Measurements from ENCODE around the gene GARIN1A.

DNA sequence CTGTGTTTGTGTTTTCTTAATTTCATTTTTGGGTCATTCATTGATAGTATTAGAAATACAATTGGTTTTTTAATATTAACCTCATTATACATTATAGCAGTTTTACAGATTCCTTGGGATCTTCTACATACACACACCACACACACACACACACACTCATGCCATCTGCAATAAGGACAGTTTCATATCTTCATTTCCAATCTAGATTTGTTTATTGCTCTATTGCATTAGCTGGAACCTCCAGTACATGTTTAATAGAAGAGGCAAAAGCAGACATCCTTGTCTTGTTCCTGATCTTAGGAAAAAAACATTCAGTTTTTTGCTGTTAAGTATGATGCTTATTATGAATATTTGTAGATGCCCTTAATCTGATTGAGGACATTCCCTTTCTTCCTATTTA is 49.3 kb downstream of the GARIN1A start:
- no peak for TF ChIP-seq HDAC2 (IDR thresholded peaks at IDR 0.05)
- TF ChIP-seq SMARCA5 (IDR thresholded peaks at IDR 0.05) = no peak
- TF ChIP-seq, protein P1, sequence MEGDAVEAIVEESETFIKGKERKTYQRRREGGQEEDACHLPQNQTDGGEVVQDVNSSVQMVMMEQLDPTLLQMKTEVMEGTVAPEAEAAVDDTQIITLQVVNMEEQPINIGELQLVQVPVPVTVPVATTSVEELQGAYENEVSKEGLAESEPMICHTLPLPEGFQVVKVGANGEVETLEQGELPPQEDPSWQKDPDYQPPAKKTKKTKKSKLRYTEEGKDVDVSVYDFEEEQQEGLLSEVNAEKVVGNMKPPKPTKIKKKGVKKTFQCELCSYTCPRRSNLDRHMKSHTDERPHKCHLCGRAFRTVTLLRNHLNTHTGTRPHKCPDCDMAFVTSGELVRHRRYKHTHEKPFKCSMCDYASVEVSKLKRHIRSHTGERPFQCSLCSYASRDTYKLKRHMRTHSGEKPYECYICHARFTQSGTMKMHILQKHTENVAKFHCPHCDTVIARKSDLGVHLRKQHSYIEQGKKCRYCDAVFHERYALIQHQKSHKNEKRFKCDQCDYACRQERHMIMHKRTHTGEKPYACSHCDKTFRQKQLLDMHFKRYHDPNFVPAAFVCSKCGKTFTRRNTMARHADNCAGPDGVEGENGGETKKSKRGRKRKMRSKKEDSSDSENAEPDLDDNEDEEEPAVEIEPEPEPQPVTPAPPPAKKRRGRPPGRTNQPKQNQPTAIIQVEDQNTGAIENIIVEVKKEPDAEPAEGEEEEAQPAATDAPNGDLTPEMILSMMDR (IDR thresholded peaks at IDR 0.05 in 2 of 3, conservative IDR thresholded peaks at IDR 0.05 in 1 of 3; ENCODE audit: control insufficient read depth in 2 of 3, extremely low read depth in 1 of 3, insufficient read depth in 1 of 3, low read depth in 3 of 3, low read length in 3 of 3) = no peak
- no peak for TF ChIP-seq POLR2A (IDR thresholded peaks at IDR 0.05; ENCODE audit: low read depth, low read length)
- no peak for TF ChIP-seq POU2F2 (IDR thresholded peaks at IDR 0.05; ENCODE audit: borderline replicate concordance, low read depth, low read length)
- no peak for TF ChIP-seq RCOR1 (conservative IDR thresholded peaks at IDR 0.05; ENCODE audit: low read depth, low read length)
- no peak for TF ChIP-seq RAD21 (IDR thresholded peaks at IDR 0.05; ENCODE audit: insufficient read depth, low read depth, low read length)
- TF ChIP-seq MXI1 (IDR thresholded peaks at IDR 0.05; ENCODE audit: low read depth, low read length) = no peak
- TF ChIP-seq, protein P2, sequence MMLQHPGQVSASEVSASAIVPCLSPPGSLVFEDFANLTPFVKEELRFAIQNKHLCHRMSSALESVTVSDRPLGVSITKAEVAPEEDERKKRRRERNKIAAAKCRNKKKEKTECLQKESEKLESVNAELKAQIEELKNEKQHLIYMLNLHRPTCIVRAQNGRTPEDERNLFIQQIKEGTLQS (IDR thresholded peaks at IDR 0.05; ENCODE audit: borderline replicate concordance, extremely low read depth, low read depth, low read length) = no peak
- no peak for TF ChIP-seq JUND (IDR thresholded peaks at IDR 0.05; ENCODE audit: low read depth, low read length)
- no peak for TF ChIP-seq SREBF2 (IDR thresholded peaks at IDR 0.05; ENCODE audit: low read length)
- no peak for TF ChIP-seq CREB1 (IDR thresholded peaks at IDR 0.05; ENCODE audit: low read depth)
- no peak for TF ChIP-seq MEF2B (IDR thresholded peaks at IDR 0.05; ENCODE audit: partially characterized antibody, poor library complexity, severe bottlenecking)
- TF ChIP-seq, protein P3, sequence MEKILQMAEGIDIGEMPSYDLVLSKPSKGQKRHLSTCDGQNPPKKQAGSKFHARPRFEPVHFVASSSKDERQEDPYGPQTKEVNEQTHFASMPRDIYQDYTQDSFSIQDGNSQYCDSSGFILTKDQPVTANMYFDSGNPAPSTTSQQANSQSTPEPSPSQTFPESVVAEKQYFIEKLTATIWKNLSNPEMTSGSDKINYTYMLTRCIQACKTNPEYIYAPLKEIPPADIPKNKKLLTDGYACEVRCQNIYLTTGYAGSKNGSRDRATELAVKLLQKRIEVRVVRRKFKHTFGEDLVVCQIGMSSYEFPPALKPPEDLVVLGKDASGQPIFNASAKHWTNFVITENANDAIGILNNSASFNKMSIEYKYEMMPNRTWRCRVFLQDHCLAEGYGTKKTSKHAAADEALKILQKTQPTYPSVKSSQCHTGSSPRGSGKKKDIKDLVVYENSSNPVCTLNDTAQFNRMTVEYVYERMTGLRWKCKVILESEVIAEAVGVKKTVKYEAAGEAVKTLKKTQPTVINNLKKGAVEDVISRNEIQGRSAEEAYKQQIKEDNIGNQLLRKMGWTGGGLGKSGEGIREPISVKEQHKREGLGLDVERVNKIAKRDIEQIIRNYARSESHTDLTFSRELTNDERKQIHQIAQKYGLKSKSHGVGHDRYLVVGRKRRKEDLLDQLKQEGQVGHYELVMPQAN (conservative IDR thresholded peaks at IDR 0.05) = no peak

Measured in GM12878 (cell line).